ENCODE data around the gene PET100.

DNA sequence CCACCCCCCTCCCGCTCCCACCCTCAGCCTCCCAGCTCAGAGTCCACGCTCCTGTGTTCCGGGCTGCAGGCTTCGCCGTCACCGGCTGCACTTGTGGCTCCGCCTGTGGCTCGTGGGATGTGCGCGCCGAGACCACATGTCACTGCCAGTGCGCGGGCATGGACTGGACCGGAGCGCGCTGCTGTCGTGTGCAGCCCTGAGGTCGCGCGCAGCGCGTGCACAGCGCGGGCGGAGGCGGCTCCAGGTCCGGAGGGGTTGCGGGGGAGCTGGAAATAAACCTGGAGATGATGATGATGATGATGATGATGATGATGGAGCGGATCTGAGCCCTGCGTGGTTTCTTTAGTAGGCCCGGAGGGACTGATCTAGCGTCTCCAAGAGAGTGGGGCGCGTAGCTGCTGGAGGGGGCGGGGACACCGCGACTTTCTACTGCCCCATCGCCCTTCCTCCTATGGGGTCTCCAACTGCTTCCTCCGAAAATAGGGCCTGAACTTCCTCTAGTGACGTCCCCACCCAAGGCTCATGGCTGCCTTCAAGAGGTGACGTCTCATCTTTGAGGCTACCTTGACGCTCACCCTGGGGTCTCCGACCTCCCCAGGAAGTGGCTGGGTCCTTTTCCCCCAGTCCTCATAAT, 40.7 kb downstream of the PET100 start:
- TF ChIP-seq POLR2A (IDR thresholded peaks at IDR 0.05): no peak
- TF ChIP-seq, protein P1, sequence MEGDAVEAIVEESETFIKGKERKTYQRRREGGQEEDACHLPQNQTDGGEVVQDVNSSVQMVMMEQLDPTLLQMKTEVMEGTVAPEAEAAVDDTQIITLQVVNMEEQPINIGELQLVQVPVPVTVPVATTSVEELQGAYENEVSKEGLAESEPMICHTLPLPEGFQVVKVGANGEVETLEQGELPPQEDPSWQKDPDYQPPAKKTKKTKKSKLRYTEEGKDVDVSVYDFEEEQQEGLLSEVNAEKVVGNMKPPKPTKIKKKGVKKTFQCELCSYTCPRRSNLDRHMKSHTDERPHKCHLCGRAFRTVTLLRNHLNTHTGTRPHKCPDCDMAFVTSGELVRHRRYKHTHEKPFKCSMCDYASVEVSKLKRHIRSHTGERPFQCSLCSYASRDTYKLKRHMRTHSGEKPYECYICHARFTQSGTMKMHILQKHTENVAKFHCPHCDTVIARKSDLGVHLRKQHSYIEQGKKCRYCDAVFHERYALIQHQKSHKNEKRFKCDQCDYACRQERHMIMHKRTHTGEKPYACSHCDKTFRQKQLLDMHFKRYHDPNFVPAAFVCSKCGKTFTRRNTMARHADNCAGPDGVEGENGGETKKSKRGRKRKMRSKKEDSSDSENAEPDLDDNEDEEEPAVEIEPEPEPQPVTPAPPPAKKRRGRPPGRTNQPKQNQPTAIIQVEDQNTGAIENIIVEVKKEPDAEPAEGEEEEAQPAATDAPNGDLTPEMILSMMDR (IDR thresholded peaks at IDR 0.05): no peak

Measured in heart left ventricle (tissue), 13 donors.